Natural killer cell (primary cell): ENCODE measurements around the gene MTRR. TPM values are rescaled to one million over a fixed set of nuclear protein-coding genes. Genes with fewer than 3 reads are reported as not detected.

Experiments used
- ATAC-seq, 3 donors: fragments of 150-1000 bp in 2 of 3; fragments of 200-7000 bp in 1 of 3; cut with Tn5 transposase; 1 replicate in 1 of 3; 2 replicates in 2 of 3; pipeline ENCODE4 v1.10.0; 2021; ENCODE audit warnings: mild to moderate bottlenecking in 2 of 3, moderate library complexity in 2 of 3
- DNase-seq, 2 donors: peaks; one replicate each; pipeline versions ENCODE4 v3.0.0 to v3.0.0-alpha.2; 2013 to 2021; ENCODE audit warnings: mixed read lengths in 1 of 2
- H3K27ac ChIP-seq: one replicate; pipeline ENCODE4 v1.5.1; 2013; ENCODE audit warnings: mild to moderate bottlenecking, low read length
- H3K27me3 ChIP-seq: one replicate; pipeline ENCODE4 v1.6.1; 2013; ENCODE audit warnings: low read length; ENCODE audit not compliant: control insufficient read depth, insufficient read depth
- H3K36me3 ChIP-seq: one replicate; pipeline ENCODE4 v1.6.1; 2013; ENCODE audit warnings: low read length; ENCODE audit not compliant: control insufficient read depth, insufficient read depth
- H3K4me1 ChIP-seq: one replicate; pipeline ENCODE4 v1.6.1; 2013; ENCODE audit warnings: low read length; ENCODE audit not compliant: control insufficient read depth, insufficient read depth
- H3K4me3 ChIP-seq: one replicate; pipeline ENCODE4 v1.5.1; 2013; ENCODE audit warnings: low read length
- H3K9me3 ChIP-seq: one replicate; pipeline ENCODE4 v1.6.1; 2013; ENCODE audit warnings: low read length; ENCODE audit not compliant: control insufficient read depth, insufficient read depth
- H3K27ac Mint-ChIP-seq, 2 donors: one replicate each; pipeline ENCODE4 v1.8.0; 2022; ENCODE audit warnings: mild to moderate bottlenecking in 2 of 2, mixed read lengths in 2 of 2, moderate library complexity in 1 of 2
- H3K27me3 Mint-ChIP-seq, 2 donors: one replicate each; pipeline ENCODE4 v1.8.0; 2022; ENCODE audit warnings: low read depth in 2 of 2, mixed read lengths in 2 of 2
- H3K36me3 Mint-ChIP-seq: one replicate; pipeline ENCODE4 v1.8.0; 2022; ENCODE audit warnings: mixed read lengths
- H3K4me1 Mint-ChIP-seq, 2 donors: one replicate each; pipeline ENCODE4 v1.8.0; 2022; ENCODE audit warnings: mixed read lengths in 2 of 2
- H3K4me3 Mint-ChIP-seq: one replicate; pipeline ENCODE4 v1.8.0; 2022; ENCODE audit warnings: mild to moderate bottlenecking, moderate library complexity, mixed read lengths
- H3K9me3 Mint-ChIP-seq, 2 donors: one replicate each; pipeline ENCODE4 v1.8.0; 2022; ENCODE audit warnings: mixed read lengths in 2 of 2
- CTCF ChIP-seq: fragments of 200-600 bp; IDR thresholded peaks from one replicate; pipeline ENCODE4 v1.8.0; 2022; ENCODE audit warnings: antibody characterized with exemption
- WGBS: methylation state at CpG from one replicate; pipeline ENCODE4 v1.1.7; 2013; ENCODE audit warnings: missing lambda C conversion rate; ENCODE audit not compliant: insufficient coverage; 5-methylcytosine and 5-hydroxymethylcytosine counted together
- intact Hi-C: fragments of 100-400 bp; cut with micrococcal nuclease; formaldehyde crosslinking; loops from one replicate; pipeline ENCODE4 v1.14.2; 2022
- total RNA-seq, 4 donors: library from RNA; stranded (reverse); fragments of 120-200 nt in 1 of 4; gene quantifications; one replicate each; pipeline versions ENCODE4 v1.2.3 to v1.2.4, GENCODE V29; 2013 to 2022

Gene MTRR
- total RNA-seq, 3 donors from 2014 or later (not counting 1 experiment from before 2014, with no cell fraction given), result 55.7 to 78.4 (median 69.9) TPM

GRCh38 chr5:7856855-7857254 is 12.1 kb upstream of the MTRR start:
- Histone ChIP-seq H3K27ac (no peak overlapping the region), H3K36me3 (peaks cover 26% of the 10 kb centered on the region), H3K9me3 (no peaks in the 10 kb centered on the region), H3K4me1 (peaks cover 5% of the 10 kb centered on the region), H3K27me3 (no peaks in the 10 kb centered on the region), H3K4me3 (no peak overlapping the region)
- 100% methylated on average over 2 of the region's 2 CpGs for WGBS
- Mint-ChIP-seq H3K27me3 (no peaks in the 10 kb centered on the region), H3K27ac (no peak overlapping the region), H3K4me3 (no peak overlapping the region), H3K36me3 (peaks cover 22% of the 10 kb centered on the region), H3K9me3 (no peaks in the 10 kb centered on the region), H3K4me1 (peaks cover 7 to 17% of the 10 kb centered on the region in 2 donors)
- ATAC-seq, result peak in 1 of 3 donors; percentile 47
- intact Hi-C loops, result no loop called here
- peak in 1 of 2 donors; percentile 53 for DNase-seq
- peak; percentile 27 for TF ChIP-seq CTCF

GRCh38 chr5:7857361-7857760 is 11.6 kb upstream of the MTRR start:
- Mint-ChIP-seq H3K4me3 (no peak overlapping the region), H3K9me3 (no peaks in the 10 kb centered on the region), H3K4me1 (peaks cover 4 to 12% of the 10 kb centered on the region in 2 donors), H3K27me3 (no peaks in the 10 kb centered on the region), H3K36me3 (peaks cover 23% of the 10 kb centered on the region), H3K27ac (no peak overlapping the region)
- Histone ChIP-seq H3K4me1 (no peaks in the 10 kb centered on the region), H3K9me3 (no peaks in the 10 kb centered on the region), H3K4me3 (no peak overlapping the region), H3K36me3 (peaks cover 30% of the 10 kb centered on the region), H3K27me3 (no peaks in the 10 kb centered on the region), H3K27ac (no peak overlapping the region)
- WGBS, result 91% methylated on average over 5 of the region's 5 CpGs
- TF ChIP-seq CTCF, result no peak
- ATAC-seq (no peak), DNase-seq (no peak)
- intact Hi-C loops, result no loop called here

- peaks cover 35% of the 10 kb centered on the region for H3K36me3 ChIP-seq
- 54% methylated on average over 9 of the region's 9 CpGs for WGBS
- Mint-ChIP-seq H3K27ac (peak overlapping the region in 1 of 2 donors; percentile 9), H3K9me3 (no peaks in the 10 kb centered on the region), H3K36me3 (peaks cover 29% of the 10 kb centered on the region), H3K4me3 (no peak overlapping the region), H3K4me1 (peaks cover 0 to 8% of the 10 kb centered on the region in 2 donors), H3K27me3 (no peaks in the 10 kb centered on the region)
- no peak for DNase-seq
- H3K27ac ChIP-seq, result no peak overlapping the region
- no peak overlapping the region for H3K4me3 ChIP-seq
- intact Hi-C loops, result no loop called here
- no peaks in the 10 kb centered on the region for H3K4me1 ChIP-seq
- no peaks in the 10 kb centered on the region for H3K9me3 ChIP-seq
- no peaks in the 10 kb centered on the region for H3K27me3 ChIP-seq
- no peak for TF ChIP-seq CTCF
- no peak for ATAC-seq
These were observed 10.9 kb upstream of the MTRR start for GRCh38 chr5:7857926-7858632.

- H3K4me3 Mint-ChIP-seq, result peak overlapping the region; percentile 40
- WGBS, result 100% methylated on average over 1 of the region's 2 CpGs
- H3K36me3 Mint-ChIP-seq, result peaks cover 14% of the 10 kb centered on the region
These were observed 2.8 kb upstream of the MTRR start for GRCh38 chr5:7866196-7866595.

More at GRCh38 chr5:7866196-7866595, 2.8 kb upstream of the MTRR start:
- Mint-ChIP-seq H3K9me3 (no peaks in the 10 kb centered on the region), H3K27ac (no peak overlapping the region), H3K4me1 (peaks cover 44 to 49% of the 10 kb centered on the region in 2 donors), H3K27me3 (no peaks in the 10 kb centered on the region)
- DNase-seq (no peak), ATAC-seq (no peak)
- Histone ChIP-seq H3K4me3 (no peak overlapping the region), H3K27ac (no peak overlapping the region), H3K4me1 (peaks cover 7% of the 10 kb centered on the region), H3K27me3 (no peaks in the 10 kb centered on the region), H3K9me3 (no peaks in the 10 kb centered on the region), H3K36me3 (peaks cover 26% of the 10 kb centered on the region)
- TF ChIP-seq CTCF, result no peak
- intact Hi-C loops, result no loop called here
